ENCODE results near the gene PNKD. TPM values are rescaled to one million over a fixed set of nuclear protein-coding genes. Genes with fewer than 3 reads are reported as not detected.

PNKD gene
- total RNA-seq, 2 donors from 2014 or later, result 103 to 145 TPM

- 95% methylated on average over 14 of the region's 14 CpGs for WGBS
- Histone ChIP-seq H3K4me3 (no peak overlapping the region), H3K27me3 (replicated peaks; ENCODE audit: insufficient read depth) (no peaks in the 10 kb centered on the region), H3K36me3 (peaks cover 22 to 26% of the 10 kb centered on the region in 2 donors), H3K9me3 (no peaks in the 10 kb centered on the region), H3K27ac (peak overlapping the region in 1 of 2 donors; percentile 11), H3K4me1 (replicated peaks) (peaks cover 38% of the 10 kb centered on the region)
- intact Hi-C loops (cut with DNase I), result loop anchor here (10.0 kb wide), 1 partner anchor 284 kb away; the partner anchor contains the start of genes CNOT9 and USP37
- DNase-seq (ENCODE audit: low spot score), result no peak
- TF ChIP-seq POLR2A (IDR thresholded peaks at IDR 0.05), result no peak
- TF ChIP-seq, protein P1, sequence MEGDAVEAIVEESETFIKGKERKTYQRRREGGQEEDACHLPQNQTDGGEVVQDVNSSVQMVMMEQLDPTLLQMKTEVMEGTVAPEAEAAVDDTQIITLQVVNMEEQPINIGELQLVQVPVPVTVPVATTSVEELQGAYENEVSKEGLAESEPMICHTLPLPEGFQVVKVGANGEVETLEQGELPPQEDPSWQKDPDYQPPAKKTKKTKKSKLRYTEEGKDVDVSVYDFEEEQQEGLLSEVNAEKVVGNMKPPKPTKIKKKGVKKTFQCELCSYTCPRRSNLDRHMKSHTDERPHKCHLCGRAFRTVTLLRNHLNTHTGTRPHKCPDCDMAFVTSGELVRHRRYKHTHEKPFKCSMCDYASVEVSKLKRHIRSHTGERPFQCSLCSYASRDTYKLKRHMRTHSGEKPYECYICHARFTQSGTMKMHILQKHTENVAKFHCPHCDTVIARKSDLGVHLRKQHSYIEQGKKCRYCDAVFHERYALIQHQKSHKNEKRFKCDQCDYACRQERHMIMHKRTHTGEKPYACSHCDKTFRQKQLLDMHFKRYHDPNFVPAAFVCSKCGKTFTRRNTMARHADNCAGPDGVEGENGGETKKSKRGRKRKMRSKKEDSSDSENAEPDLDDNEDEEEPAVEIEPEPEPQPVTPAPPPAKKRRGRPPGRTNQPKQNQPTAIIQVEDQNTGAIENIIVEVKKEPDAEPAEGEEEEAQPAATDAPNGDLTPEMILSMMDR (IDR thresholded peaks at IDR 0.05), result no peak
Observed at GRCh38 chr2:218280260-218280870, 10.0 kb downstream of the PNKD start.

DNA sequence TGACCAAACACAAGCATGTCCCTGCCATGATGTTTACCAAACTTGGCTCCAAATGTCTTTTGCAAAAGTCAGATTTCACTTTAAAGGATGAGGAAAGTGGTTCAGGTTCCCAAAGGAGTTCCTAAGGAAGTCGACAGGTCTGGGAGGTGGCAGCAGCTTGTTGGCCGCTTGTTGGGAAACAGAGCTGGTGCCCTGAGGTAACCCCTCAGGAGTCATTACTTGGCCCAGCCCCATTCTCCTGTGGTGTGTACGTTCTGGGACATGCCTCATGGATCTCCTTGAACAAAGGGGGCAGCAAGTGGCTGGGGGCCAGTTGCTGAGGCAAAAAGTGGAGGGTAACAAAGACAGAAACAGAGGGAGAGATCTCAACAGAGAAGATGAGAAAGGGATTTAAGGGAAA lies 11.1 kb downstream of the PNKD start:
- no peaks in the 10 kb centered on the region for H3K27me3 ChIP-seq (replicated peaks; ENCODE audit: insufficient read depth)
- TF ChIP-seq POLR2AphosphoS5 (IDR thresholded peaks at IDR 0.05) (no peak), POLR2A (IDR thresholded peaks at IDR 0.05) (no peak)
- TF ChIP-seq, protein P1 (IDR thresholded peaks at IDR 0.05), result no peak
- peaks cover 14 to 16% of the 10 kb centered on the region in 2 donors for H3K36me3 ChIP-seq
- no peak for DNase-seq (ENCODE audit: low spot score)
- intact Hi-C loops (cut with DNase I), result loop anchor here (10.0 kb wide), 1 partner anchor 283 kb away; the partner anchor contains the start of genes CNOT9 and USP37
- peaks cover 49% of the 10 kb centered on the region for H3K4me1 ChIP-seq (replicated peaks)
- peak overlapping the region; percentile 94 to 96 for H3K27ac ChIP-seq
- H3K9me3 ChIP-seq, result no peaks in the 10 kb centered on the region
- WGBS, result 49% methylated on average over 3 of the region's 3 CpGs
- H3K4me3 ChIP-seq, result no peak overlapping the region

- no peaks in the 10 kb centered on the region for H3K27me3 ChIP-seq (replicated peaks; ENCODE audit: insufficient read depth)
- WGBS, result 32% methylated on average over 17 of the region's 17 CpGs
- intact Hi-C loops (cut with DNase I), result loop anchor here (10.0 kb wide), 1 partner anchor 282 kb away; the partner anchor contains the start of genes CNOT9 and USP37
- no peaks in the 10 kb centered on the region for H3K9me3 ChIP-seq
- H3K36me3 ChIP-seq, result peaks cover 6 to 8% of the 10 kb centered on the region in 2 donors
- DNase-seq (ENCODE audit: low spot score), result peak; percentile 71
- no peak overlapping the region for H3K4me3 ChIP-seq
- H3K27ac ChIP-seq, result peak overlapping the region; percentile 94 to 96
- TF ChIP-seq POLR2AphosphoS5 (IDR thresholded peaks at IDR 0.05), result peak; percentile 61
- TF ChIP-seq, protein P1 (IDR thresholded peaks at IDR 0.05), result no peak
- TF ChIP-seq POLR2A (IDR thresholded peaks at IDR 0.05), result peak; percentile 46
- H3K4me1 ChIP-seq (replicated peaks), result peaks cover 56% of the 10 kb centered on the region
Observed at GRCh38 chr2:218282173-218282991, 12.1 kb downstream of the PNKD start.

DNA sequence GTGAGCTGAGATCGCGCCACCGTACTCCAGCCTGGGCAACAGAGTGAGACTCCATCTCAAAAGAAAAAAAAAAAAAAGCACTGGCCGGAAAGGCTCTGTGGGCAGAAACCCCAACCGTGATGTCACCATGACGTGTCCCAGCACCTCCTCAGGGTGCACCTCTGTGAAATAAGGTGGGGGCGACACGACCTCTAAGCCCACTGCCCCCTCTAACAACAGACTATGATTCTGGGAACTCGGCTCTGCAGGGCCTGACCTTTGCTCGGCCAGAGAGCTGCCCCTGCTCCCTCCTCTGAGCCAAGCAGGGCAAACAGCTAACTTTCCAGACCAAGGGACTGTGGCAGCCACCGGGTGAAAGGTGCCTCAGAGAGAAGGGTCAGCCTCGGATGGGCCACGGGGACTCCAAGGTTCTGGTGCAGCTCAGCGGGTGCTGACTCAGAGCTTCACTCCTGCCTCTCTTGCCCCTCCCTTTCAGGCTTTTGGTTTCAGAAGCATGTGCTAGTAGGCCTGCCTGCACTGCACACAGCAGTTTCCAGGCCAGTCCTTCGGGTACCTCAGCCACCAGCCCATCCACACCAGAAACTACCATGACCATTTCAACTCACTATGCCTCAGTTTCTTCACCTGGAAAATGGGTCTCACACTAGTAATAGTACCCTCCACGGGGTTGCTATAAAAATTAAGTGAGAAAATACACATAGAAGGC lies 13.9 kb downstream of the PNKD start:
- H3K27ac ChIP-seq, result peak overlapping the region; percentile 94 to 96
- no peaks in the 10 kb centered on the region for H3K9me3 ChIP-seq
- WGBS, result 69% methylated on average over 13 of the region's 16 CpGs
- intact Hi-C loops (cut with DNase I), result loop anchor here (10.0 kb wide), 1 partner anchor 281 kb away; the partner anchor contains the start of genes CNOT9 and USP37
- DNase-seq (ENCODE audit: low spot score), result no peak
- no peak overlapping the region for H3K4me3 ChIP-seq
- peaks cover 0 to 8% of the 10 kb centered on the region in 2 donors for H3K36me3 ChIP-seq
- H3K4me1 ChIP-seq (replicated peaks), result peaks cover 61% of the 10 kb centered on the region
- TF ChIP-seq POLR2A (IDR thresholded peaks at IDR 0.05), result peak; percentile 53
- TF ChIP-seq, protein P1 (IDR thresholded peaks at IDR 0.05), result no peak
- H3K27me3 ChIP-seq (replicated peaks; ENCODE audit: insufficient read depth), result no peaks in the 10 kb centered on the region
